Ureter (tissue), 1 donor: ENCODE results near the gene HBA1. TPM values are rescaled to one million over a fixed set of nuclear protein-coding genes. Genes with fewer than 3 reads are reported as not detected.
A peak's percentile ranks its signal among the peaks of the same experiment; 100 is the strongest.
"Not testable (repeated sequence)": the region's sequence is repeated elsewhere in the genome, so short reads cannot be mapped to it uniquely, and the experiment has no call there.

ENCODE experiments used
- DNase-seq: peaks from one replicate; pipeline ENCODE4 v3.0.0-alpha.2; 2020; ENCODE audit warnings: low spot score
- total RNA-seq: library from RNA; stranded (reverse); gene quantifications from one replicate; pipeline ENCODE4 v1.2.4, GENCODE V29; 2023
- donor health status: DM: yes; HTN: yes; CAD: no.

Gene HBA1
- 82.1 TPM for total RNA-seq

- not testable (repeated sequence) for DNase-seq
Observed at GRCh38 chr16:176477-177382, at the start of gene HBA1. TSS of gene HBA1 (plus strand) at chr16:176680. CDS start at chr16:176717, 37 bp downstream.

GRCh38 chr16:129075-129474 is 47.4 kb upstream of the HBA1 start:
- no peak for DNase-seq

- DNase-seq = no peak
Observed at GRCh38 chr16:130533-131173, 45.8 kb upstream of the HBA1 start.

GRCh38 chr16:132120-132519 is 44.4 kb upstream of the HBA1 start:
- DNase-seq = no peak

- no peak for DNase-seq
Observed at GRCh38 chr16:133716-134115, 42.8 kb upstream of the HBA1 start.

- DNase-seq = peak; percentile 51
Observed at GRCh38 chr16:138049-138417, 38.4 kb upstream of the HBA1 start.

GRCh38 chr16:140175-140857 is 36.2 kb upstream of the HBA1 start:
- DNase-seq = no peak

- DNase-seq = no peak
Observed at GRCh38 chr16:142405-142967, 34.0 kb upstream of the HBA1 start.

GRCh38 chr16:143047-143446 is 33.4 kb upstream of the HBA1 start:
- no peak for DNase-seq

- DNase-seq = no peak
Observed at GRCh38 chr16:143456-143855, 33.0 kb upstream of the HBA1 start.

- DNase-seq = no peak
Observed at GRCh38 chr16:144797-145252, 31.7 kb upstream of the HBA1 start.

- DNase-seq = no peak
Observed at GRCh38 chr16:146646-147045, 29.8 kb upstream of the HBA1 start.

- no peak for DNase-seq
Observed at GRCh38 chr16:149024-149660, 27.3 kb upstream of the HBA1 start.

GRCh38 chr16:152141-153128 is 24.0 kb upstream of the HBA1 start, which contains the start of gene HBZ:
TSS of gene HBZ (plus strand) at chr16:152644. CDS start at chr16:152910, 266 bp downstream.
- DNase-seq = peak; percentile 43

- not testable (repeated sequence) for DNase-seq
Observed at GRCh38 chr16:153129-153521, 23.4 kb upstream of the HBA1 start.

- DNase-seq = not testable (repeated sequence)
Observed at GRCh38 chr16:153550-154216, 22.8 kb upstream of the HBA1 start.

GRCh38 chr16:154217-155030 is 22.1 kb upstream of the HBA1 start:
- peak; percentile 28 for DNase-seq

- DNase-seq = no peak
Observed at GRCh38 chr16:155031-155398, 21.5 kb upstream of the HBA1 start.
